ENCODE measurements around the gene KLHL29.
A peak's percentile ranks its signal among the peaks of the same experiment; 100 is the strongest.

KLHL29 gene

GRCh38 chr2:23633966-23634365 is 249.0 kb downstream of the KLHL29 start:
- DNase-seq (ENCODE audit: low spot score), result no peak

- DNase-seq (ENCODE audit: low spot score), result no peak
Measured at GRCh38 chr2:23635442-23636340, 250.7 kb downstream of the KLHL29 start.

- DNase-seq (ENCODE audit: low spot score), result no peak
Measured at GRCh38 chr2:23636426-23636825, 251.4 kb downstream of the KLHL29 start.

GRCh38 chr2:23637011-23637778 is 252.2 kb downstream of the KLHL29 start:
- peak; percentile 61 for DNase-seq (ENCODE audit: low spot score)

GRCh38 chr2:23639406-23639982 is 254.5 kb downstream of the KLHL29 start:
- no peak for DNase-seq (ENCODE audit: low spot score)

- DNase-seq (ENCODE audit: low spot score), result no peak
Measured at GRCh38 chr2:23640711-23641110, 255.7 kb downstream of the KLHL29 start.

GRCh38 chr2:23642516-23642915 is 257.5 kb downstream of the KLHL29 start:
- no peak for DNase-seq (ENCODE audit: low spot score)

GRCh38 chr2:23645230-23645808 is 260.3 kb downstream of the KLHL29 start:
- DNase-seq (ENCODE audit: low spot score), result no peak

- DNase-seq (ENCODE audit: low spot score), result no peak
Measured at GRCh38 chr2:23647563-23647962, 262.6 kb downstream of the KLHL29 start.

- DNase-seq (ENCODE audit: low spot score), result no peak
Measured at GRCh38 chr2:23649303-23649702, 264.3 kb downstream of the KLHL29 start.

- no peak for DNase-seq (ENCODE audit: low spot score)
Measured at GRCh38 chr2:23649819-23650218, 264.8 kb downstream of the KLHL29 start.

GRCh38 chr2:23651187-23652080 is 266.5 kb downstream of the KLHL29 start:
- no peak for DNase-seq (ENCODE audit: low spot score)

GRCh38 chr2:23653326-23653725 is 268.3 kb downstream of the KLHL29 start:
- DNase-seq (ENCODE audit: low spot score), result no peak

- DNase-seq (ENCODE audit: low spot score), result no peak
Measured at GRCh38 chr2:23654756-23655155, 269.8 kb downstream of the KLHL29 start.

- DNase-seq (ENCODE audit: low spot score), result no peak
Measured at GRCh38 chr2:23655934-23656596, 271.1 kb downstream of the KLHL29 start.

GRCh38 chr2:23656597-23656973 is 271.6 kb downstream of the KLHL29 start:
- no peak for DNase-seq (ENCODE audit: low spot score)

- no peak for DNase-seq (ENCODE audit: low spot score)
Measured at GRCh38 chr2:23657371-23657770, 272.4 kb downstream of the KLHL29 start.

- no peak for DNase-seq (ENCODE audit: low spot score)
Measured at GRCh38 chr2:23657934-23658333, 273.0 kb downstream of the KLHL29 start.

- DNase-seq (ENCODE audit: low spot score), result no peak
Measured at GRCh38 chr2:23658466-23658942, 273.5 kb downstream of the KLHL29 start.

- no peak for DNase-seq (ENCODE audit: low spot score)
Measured at GRCh38 chr2:23659328-23659727, 274.3 kb downstream of the KLHL29 start.

GRCh38 chr2:23659773-23660172 is 274.8 kb downstream of the KLHL29 start:
- DNase-seq (ENCODE audit: low spot score), result no peak
